GM10266 (cell line): Measurements from ENCODE around the gene FAAP20.

Source experiments
- DNase-seq: peaks from one replicate; pipeline ENCODE4 v3.0.0; 2012; ENCODE audit errors: extremely low spot score
- TF ChIP-seq, protein P1 (sequence below): IDR thresholded peaks from 2 replicates; pipeline ENCODE4 v1.5.1; 2012; ENCODE audit warnings: mild to moderate bottlenecking, low read depth; ENCODE audit not compliant: control insufficient read depth, insufficient read depth; ENCODE audit errors: missing control alignments

Gene FAAP20

GRCh38 chr1:2144501-2145090 is 50.0 kb downstream of the FAAP20 start:
- TF ChIP-seq, protein P1, sequence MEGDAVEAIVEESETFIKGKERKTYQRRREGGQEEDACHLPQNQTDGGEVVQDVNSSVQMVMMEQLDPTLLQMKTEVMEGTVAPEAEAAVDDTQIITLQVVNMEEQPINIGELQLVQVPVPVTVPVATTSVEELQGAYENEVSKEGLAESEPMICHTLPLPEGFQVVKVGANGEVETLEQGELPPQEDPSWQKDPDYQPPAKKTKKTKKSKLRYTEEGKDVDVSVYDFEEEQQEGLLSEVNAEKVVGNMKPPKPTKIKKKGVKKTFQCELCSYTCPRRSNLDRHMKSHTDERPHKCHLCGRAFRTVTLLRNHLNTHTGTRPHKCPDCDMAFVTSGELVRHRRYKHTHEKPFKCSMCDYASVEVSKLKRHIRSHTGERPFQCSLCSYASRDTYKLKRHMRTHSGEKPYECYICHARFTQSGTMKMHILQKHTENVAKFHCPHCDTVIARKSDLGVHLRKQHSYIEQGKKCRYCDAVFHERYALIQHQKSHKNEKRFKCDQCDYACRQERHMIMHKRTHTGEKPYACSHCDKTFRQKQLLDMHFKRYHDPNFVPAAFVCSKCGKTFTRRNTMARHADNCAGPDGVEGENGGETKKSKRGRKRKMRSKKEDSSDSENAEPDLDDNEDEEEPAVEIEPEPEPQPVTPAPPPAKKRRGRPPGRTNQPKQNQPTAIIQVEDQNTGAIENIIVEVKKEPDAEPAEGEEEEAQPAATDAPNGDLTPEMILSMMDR, result no peak
- DNase-seq, result no peak

- TF ChIP-seq, protein P1, result no peak
- DNase-seq, result no peak
Measured at GRCh38 chr1:2143814-2144500, 50.6 kb downstream of the FAAP20 start.

DNA sequence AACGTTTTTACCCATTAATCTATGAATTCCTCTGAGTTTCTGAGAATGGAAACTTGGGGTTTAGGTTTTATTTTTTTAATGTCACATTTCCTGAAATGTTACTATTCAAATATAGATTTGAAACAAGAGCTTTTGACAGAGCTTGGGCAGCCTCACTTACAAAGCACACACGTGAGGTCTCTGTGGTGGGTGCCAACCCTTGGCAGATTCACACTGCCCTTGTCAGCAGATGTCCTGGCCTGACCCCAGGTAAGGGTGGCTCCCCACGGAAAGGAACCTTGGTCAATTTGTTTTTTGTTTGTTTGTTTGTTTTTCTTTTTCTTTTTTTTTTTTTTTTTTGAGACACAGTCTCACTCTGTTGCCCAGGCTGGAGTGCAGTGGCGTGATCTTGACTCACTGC is 53.5 kb downstream of the FAAP20 start:
- TF ChIP-seq, protein P1, result no peak
- no peak for DNase-seq
